Smooth muscle cell (in vitro differentiated cells): ENCODE results near the gene ADGRB3. TPM values are rescaled to one million over a fixed set of nuclear protein-coding genes. Genes with fewer than 3 reads are reported as not detected.

Source experiments
- DNase-seq: peaks from one replicate; lab custom pipeline; 2025; ENCODE audit not compliant: unreplicated experiment; lab: John Stamatoyannopoulos, UW
- H2AFZ ChIP-seq: fragments of 200-600 bp; sonication (generic); 2 replicates; pipeline ENCODE4 v1.6.0; 2016; ENCODE audit warnings: antibody characterized with exemption, low read depth, mild to moderate bottlenecking
- H3F3A ChIP-seq: fragments of 200-600 bp; sonication (generic); 2 replicates; pipeline ENCODE4 v1.6.0; 2017; ENCODE audit warnings: antibody characterized with exemption, low read depth
- H3K27ac ChIP-seq: fragments of 200-600 bp; sonication (generic); 2 replicates; pipeline ENCODE4 v1.5.1; 2016; ENCODE audit warnings: low read depth, mild to moderate bottlenecking
- H3K27me3 ChIP-seq: fragments of 200-600 bp; sonication (generic); 2 replicates; pipeline ENCODE4 v1.6.1; 2016; ENCODE audit warnings: low read depth, mild to moderate bottlenecking
- H3K36me3 ChIP-seq: fragments of 200-600 bp; sonication (generic); 2 replicates; pipeline ENCODE4 v1.5.1; 2016; ENCODE audit warnings: low read depth
- H3K4me1 ChIP-seq: fragments of 200-600 bp; sonication (generic); 2 replicates; pipeline ENCODE4 v1.5.1; 2016; ENCODE audit warnings: low read depth
- H3K4me2 ChIP-seq: fragments of 200-600 bp; sonication (generic); 2 replicates; pipeline ENCODE4 v1.6.0; 2016; ENCODE audit warnings: mild to moderate bottlenecking
- H3K4me3 ChIP-seq: fragments of 200-600 bp; sonication (generic); 2 replicates; pipeline ENCODE4 v1.5.1; 2016; ENCODE audit warnings: mild to moderate bottlenecking
- H3K79me2 ChIP-seq: fragments of 200-600 bp; sonication (generic); 2 replicates; pipeline ENCODE4 v1.6.0; 2016; ENCODE audit warnings: low read depth, mild to moderate bottlenecking
- H3K9ac ChIP-seq: fragments of 200-600 bp; sonication (generic); 2 replicates; pipeline ENCODE4 v1.6.0; 2016; ENCODE audit warnings: low read depth
- H3K9me3 ChIP-seq: fragments of 200-600 bp; sonication (generic); replicated peaks from 2 replicates; pipeline ENCODE4 v1.5.1; 2016; ENCODE audit warnings: low read depth
- H4K20me1 ChIP-seq: fragments of 200-600 bp; sonication (generic); 2 replicates; pipeline ENCODE4 v1.6.0; 2016; ENCODE audit warnings: low read depth
- WGBS: methylation state at CpG from one replicate; pipeline ENCODE4 v1.1.7; 2016; ENCODE audit warnings: low lambda C conversion rate; 5-methylcytosine and 5-hydroxymethylcytosine counted together
- polyA plus RNA-seq: library from polyadenylated mRNA; unstranded; fragments of >200 nt; fragmentation: Nextera tagmentation; extraction: Ambion mirVana; gene quantifications from 2 replicates; pipeline ENCODE4 v1.2.1, GENCODE V29; 2016
- total RNA-seq: library from RNA; depleted of rRNA; stranded (reverse); fragments of >200 nt; gene quantifications from 2 replicates; pipeline ENCODE4 v1.2.3, GENCODE V29; 2014
- TF ChIP-seq, protein P1 (sequence below): fragments of 200-600 bp; sonication (generic); IDR thresholded peaks from 2 replicates; pipeline ENCODE4 v1.5.1; 2017; ENCODE audit warnings: borderline replicate concordance, mild to moderate bottlenecking, antibody characterized with exemption; ENCODE audit not compliant: insufficient read depth, poor library complexity, severe bottlenecking

ADGRB3 gene
- total and polyA plus RNA-seq, 2 experiments from 2014 or later, result 0.34 to 0.63 TPM

DNA sequence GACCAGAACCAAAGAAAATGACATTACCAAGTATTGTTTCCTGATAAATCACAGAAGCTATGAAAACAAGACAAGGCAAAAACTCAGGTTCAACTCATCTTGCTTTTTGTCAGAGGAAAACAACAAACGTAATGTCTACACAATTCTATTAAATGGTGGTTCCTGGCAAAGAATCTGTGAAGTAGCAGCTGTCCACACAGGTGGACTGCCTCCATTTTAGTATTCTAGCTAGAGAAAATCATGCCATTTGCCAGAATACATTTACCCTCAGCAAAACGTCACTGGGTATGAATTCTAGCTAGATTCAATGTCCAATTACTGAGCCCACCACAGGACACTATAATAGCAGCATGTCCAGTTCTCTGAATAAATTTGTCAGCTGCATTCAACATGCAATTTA lies 125.4 kb downstream of the ADGRB3 start:
- Histone ChIP-seq H3K9ac (no peak overlapping the region), H3K27ac (no peak overlapping the region), H3K4me2 (no peak overlapping the region), H3K9me3 (no peaks in the 10 kb centered on the region), H4K20me1 (no peaks in the 10 kb centered on the region), H3F3A (no peaks in the 10 kb centered on the region), H2AFZ (no peak overlapping the region), H3K4me3 (no peak overlapping the region), H3K4me1 (no peaks in the 10 kb centered on the region), H3K27me3 (no peaks in the 10 kb centered on the region), H3K36me3 (no peaks in the 10 kb centered on the region), H3K79me2 (no peaks in the 10 kb centered on the region)
- TF ChIP-seq, protein P1, sequence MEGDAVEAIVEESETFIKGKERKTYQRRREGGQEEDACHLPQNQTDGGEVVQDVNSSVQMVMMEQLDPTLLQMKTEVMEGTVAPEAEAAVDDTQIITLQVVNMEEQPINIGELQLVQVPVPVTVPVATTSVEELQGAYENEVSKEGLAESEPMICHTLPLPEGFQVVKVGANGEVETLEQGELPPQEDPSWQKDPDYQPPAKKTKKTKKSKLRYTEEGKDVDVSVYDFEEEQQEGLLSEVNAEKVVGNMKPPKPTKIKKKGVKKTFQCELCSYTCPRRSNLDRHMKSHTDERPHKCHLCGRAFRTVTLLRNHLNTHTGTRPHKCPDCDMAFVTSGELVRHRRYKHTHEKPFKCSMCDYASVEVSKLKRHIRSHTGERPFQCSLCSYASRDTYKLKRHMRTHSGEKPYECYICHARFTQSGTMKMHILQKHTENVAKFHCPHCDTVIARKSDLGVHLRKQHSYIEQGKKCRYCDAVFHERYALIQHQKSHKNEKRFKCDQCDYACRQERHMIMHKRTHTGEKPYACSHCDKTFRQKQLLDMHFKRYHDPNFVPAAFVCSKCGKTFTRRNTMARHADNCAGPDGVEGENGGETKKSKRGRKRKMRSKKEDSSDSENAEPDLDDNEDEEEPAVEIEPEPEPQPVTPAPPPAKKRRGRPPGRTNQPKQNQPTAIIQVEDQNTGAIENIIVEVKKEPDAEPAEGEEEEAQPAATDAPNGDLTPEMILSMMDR, result no peak
- DNase-seq, result no peak
- 73% methylated on average over 2 of the region's 2 CpGs for WGBS

DNA sequence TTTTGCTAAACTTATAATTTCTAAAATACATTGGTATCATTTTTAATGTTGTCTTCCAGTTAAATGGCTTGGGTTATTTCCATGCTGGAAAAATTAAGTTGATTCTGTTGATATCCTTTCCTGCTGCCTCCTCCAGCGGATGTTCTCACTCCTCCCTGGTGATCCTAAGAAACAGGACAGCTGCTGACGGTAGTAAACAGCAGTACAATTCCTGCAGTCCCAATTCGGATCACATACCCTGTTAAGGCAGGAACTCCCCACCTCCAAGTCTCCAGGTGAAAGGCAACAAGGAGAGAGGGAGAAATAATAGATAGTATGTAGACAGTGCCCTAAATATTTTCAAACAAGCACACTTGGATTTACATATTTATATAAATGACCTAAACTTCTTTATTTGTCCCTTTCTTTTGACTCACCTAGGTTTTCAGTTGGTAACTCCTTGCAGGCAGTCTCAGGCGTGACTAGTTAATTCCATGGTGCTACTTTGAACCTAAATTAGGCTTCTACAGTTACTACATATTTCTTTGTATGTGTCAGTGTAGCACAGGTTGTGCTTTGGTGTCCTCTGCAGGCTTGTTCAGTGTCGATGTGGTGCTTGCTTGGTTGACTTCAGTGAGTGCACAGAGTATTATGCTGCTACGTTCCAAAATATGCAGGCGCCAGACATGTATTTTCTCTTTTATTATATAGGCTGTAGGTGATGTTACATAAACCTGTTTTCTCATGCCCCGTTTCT lies 126.0 kb downstream of the ADGRB3 start:
- H3K79me2 ChIP-seq, result no peaks in the 10 kb centered on the region
- no peaks in the 10 kb centered on the region for H3K27me3 ChIP-seq
- no peak overlapping the region for H3K9ac ChIP-seq
- no peak overlapping the region for H3K4me2 ChIP-seq
- H3K9me3 ChIP-seq, result no peaks in the 10 kb centered on the region
- H4K20me1 ChIP-seq, result no peaks in the 10 kb centered on the region
- DNase-seq, result no peak
- H3K36me3 ChIP-seq, result no peaks in the 10 kb centered on the region
- no peaks in the 10 kb centered on the region for H3F3A ChIP-seq
- TF ChIP-seq, protein P1, result no peak
- H3K4me1 ChIP-seq, result no peaks in the 10 kb centered on the region
- H3K4me3 ChIP-seq, result no peak overlapping the region
- no peak overlapping the region for H3K27ac ChIP-seq
- 83% methylated on average over 8 of the region's 8 CpGs for WGBS
- H2AFZ ChIP-seq, result no peak overlapping the region

DNA sequence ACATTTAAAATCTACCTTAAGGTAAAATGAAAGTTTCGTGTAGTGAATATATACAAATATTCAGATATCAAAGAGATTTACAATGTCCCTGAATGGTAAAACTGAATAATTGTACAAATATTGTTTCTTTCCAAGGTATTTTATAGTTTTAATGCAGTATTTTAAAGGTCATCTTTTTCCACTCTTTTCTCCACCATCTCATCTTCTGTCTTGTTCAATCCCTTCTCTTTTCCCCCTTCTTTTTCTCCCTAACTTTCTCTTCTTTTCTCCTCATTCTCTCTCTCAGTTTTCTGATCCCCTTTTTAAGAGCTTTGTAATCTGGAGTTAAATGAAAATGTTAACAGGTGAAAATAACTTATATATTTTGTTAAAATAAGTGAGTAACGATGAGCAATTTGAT lies 126.9 kb downstream of the ADGRB3 start:
- Histone ChIP-seq H3K9ac (no peak overlapping the region), H3K36me3 (no peaks in the 10 kb centered on the region), H3K4me3 (no peak overlapping the region), H3K4me2 (no peak overlapping the region), H3K4me1 (no peaks in the 10 kb centered on the region), H3K27me3 (no peaks in the 10 kb centered on the region), H4K20me1 (no peaks in the 10 kb centered on the region), H3F3A (no peaks in the 10 kb centered on the region), H2AFZ (no peak overlapping the region), H3K79me2 (no peaks in the 10 kb centered on the region), H3K9me3 (no peaks in the 10 kb centered on the region), H3K27ac (no peak overlapping the region)
- 80% methylated on average over 2 of the region's 2 CpGs for WGBS
- TF ChIP-seq, protein P1, result no peak
- DNase-seq, result no peak

DNA sequence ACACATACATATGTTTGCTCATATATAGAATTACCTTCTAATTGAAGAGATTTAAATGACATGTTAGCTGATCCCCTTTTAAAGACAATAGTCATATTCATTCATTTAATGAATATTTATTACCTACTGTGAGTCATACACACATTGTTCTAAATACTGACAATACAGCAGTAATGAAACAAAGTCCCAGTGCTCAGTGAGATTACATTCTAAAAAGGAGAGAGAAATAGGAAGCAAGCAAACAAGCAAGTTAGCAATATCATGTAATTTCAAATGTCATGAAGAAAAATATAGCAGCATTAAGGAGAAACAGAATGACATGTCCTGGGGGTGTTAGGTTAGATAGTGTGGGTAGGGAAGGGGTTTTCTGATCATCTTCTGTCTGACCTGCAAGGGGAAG lies 136.3 kb downstream of the ADGRB3 start:
- DNase-seq, result no peak
- Histone ChIP-seq H3K9me3 (no peaks in the 10 kb centered on the region), H3K9ac (no peak overlapping the region), H3F3A (no peaks in the 10 kb centered on the region), H4K20me1 (no peaks in the 10 kb centered on the region), H3K27ac (no peak overlapping the region), H3K79me2 (no peaks in the 10 kb centered on the region), H3K4me3 (no peak overlapping the region), H3K27me3 (no peaks in the 10 kb centered on the region), H2AFZ (no peak overlapping the region), H3K4me1 (no peaks in the 10 kb centered on the region), H3K4me2 (no peak overlapping the region), H3K36me3 (no peaks in the 10 kb centered on the region)
- TF ChIP-seq, protein P1, result no peak
